WI38 (cell line): ENCODE results near the gene CBX2.

Experiments used
- H3K4me3 ChIP-seq: 2 replicates; pipeline ENCODE4 v1.5.1; 2011; ENCODE audit warnings: low read depth, mild to moderate bottlenecking, control low read depth, low read length
- TF ChIP-seq, protein P1 (sequence below): IDR thresholded peaks from 2 replicates; pipeline ENCODE4 v1.5.1; 2012; ENCODE audit warnings: low read depth, mild to moderate bottlenecking, control low read depth, low read length

CBX2 gene

DNA sequence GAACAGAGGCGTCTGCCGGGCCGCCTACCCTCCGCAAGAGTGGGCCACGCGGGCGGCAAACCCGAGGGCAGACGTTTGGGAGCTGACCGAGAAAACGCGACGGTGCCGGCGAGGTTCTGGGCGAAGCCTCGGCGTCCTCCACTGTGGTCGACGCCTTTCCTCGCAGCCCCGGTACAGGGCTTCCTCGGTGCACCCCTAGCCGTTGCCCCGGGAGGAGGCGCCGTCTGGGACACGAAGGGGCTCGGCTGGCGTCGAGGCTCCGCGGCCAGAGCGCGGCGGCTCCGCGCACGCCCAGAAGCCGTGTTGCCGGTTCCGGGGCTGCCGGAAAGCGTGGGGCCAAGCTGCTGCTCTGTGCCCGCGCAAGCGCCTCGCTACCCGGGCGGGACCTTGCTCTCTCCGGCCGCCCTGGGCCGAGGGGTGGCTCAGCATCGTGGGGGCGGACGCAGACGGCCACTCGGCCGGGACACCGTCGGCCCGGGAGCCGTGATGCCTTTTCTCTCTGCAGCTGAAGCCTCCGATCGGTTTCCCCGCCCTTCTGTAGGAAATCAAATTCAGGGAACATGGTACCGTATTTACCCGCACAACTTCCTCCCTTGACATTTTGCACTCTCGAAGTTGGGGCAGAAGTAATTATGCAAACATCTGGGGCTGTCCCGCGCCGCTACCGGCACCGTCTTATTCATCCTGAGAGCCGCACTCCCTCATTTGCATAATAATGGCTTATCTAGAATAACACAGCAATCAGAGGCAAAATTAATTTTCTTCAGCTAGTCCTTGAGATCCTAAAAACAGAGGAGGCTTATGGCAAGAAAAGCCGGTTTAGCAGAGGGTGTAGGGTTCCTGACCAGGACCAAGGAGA is 26.3 kb downstream of the CBX2 start:
- TF ChIP-seq, protein P1, sequence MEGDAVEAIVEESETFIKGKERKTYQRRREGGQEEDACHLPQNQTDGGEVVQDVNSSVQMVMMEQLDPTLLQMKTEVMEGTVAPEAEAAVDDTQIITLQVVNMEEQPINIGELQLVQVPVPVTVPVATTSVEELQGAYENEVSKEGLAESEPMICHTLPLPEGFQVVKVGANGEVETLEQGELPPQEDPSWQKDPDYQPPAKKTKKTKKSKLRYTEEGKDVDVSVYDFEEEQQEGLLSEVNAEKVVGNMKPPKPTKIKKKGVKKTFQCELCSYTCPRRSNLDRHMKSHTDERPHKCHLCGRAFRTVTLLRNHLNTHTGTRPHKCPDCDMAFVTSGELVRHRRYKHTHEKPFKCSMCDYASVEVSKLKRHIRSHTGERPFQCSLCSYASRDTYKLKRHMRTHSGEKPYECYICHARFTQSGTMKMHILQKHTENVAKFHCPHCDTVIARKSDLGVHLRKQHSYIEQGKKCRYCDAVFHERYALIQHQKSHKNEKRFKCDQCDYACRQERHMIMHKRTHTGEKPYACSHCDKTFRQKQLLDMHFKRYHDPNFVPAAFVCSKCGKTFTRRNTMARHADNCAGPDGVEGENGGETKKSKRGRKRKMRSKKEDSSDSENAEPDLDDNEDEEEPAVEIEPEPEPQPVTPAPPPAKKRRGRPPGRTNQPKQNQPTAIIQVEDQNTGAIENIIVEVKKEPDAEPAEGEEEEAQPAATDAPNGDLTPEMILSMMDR = no peak
- no peak overlapping the region for H3K4me3 ChIP-seq

DNA sequence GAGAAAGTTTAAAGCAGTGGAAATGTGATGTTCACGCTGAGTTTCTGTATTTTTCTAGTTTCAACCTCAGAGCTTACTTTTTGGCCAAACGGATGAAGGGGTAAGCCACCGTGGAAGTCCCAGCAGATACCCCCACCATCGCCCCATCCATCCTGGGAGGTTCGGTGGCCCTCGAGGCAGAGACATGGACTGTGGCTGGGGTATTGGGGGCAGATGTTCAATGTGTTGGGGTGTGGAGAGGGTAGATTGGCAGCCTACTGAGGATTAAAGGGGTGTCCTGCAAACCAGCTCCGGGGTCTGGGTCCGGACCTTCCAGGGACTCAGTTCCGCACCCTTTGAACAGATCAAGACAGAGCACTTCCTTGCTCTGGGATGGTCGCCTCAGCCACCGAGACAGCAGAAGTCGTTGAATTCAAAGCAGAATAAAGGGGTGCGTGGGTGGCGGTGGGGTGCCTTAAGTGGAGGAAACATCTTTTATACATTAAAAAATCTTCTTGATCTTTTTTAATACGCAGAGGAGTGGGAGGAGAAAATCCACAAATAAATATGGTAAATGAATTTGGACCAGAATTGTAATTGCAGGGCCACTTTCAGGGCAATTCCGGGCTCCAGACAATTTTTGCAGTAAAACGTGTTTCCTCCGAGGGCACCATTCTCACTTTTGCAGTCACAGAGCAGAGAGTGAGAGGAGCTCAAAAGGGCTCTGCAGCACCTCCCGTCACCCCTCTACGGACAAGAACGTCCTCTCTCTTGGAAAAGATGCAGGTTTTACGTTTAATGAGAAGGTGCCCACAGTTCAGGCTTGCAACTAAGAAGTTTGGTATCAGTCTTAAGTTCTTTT is 27.1 kb downstream of the CBX2 start:
- TF ChIP-seq, protein P1 = no peak
- no peak overlapping the region for H3K4me3 ChIP-seq

DNA sequence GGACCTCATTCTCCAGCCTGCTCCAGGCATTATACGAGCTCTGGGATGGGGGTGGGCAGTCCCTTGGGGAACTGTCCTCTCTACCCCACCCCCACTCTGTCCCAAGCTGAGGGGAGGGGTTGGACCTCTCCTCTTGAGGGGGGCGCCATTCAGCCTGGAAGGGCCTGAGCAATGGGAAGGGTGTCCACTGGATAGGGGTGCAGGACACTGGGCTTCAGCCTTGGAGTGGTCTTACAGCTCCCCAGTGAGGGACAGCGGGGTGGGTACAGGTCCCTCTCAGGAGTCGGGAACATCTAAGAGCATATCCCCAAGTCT is 28.5 kb downstream of the CBX2 start:
- no peak overlapping the region for H3K4me3 ChIP-seq
- TF ChIP-seq, protein P1 = no peak

DNA sequence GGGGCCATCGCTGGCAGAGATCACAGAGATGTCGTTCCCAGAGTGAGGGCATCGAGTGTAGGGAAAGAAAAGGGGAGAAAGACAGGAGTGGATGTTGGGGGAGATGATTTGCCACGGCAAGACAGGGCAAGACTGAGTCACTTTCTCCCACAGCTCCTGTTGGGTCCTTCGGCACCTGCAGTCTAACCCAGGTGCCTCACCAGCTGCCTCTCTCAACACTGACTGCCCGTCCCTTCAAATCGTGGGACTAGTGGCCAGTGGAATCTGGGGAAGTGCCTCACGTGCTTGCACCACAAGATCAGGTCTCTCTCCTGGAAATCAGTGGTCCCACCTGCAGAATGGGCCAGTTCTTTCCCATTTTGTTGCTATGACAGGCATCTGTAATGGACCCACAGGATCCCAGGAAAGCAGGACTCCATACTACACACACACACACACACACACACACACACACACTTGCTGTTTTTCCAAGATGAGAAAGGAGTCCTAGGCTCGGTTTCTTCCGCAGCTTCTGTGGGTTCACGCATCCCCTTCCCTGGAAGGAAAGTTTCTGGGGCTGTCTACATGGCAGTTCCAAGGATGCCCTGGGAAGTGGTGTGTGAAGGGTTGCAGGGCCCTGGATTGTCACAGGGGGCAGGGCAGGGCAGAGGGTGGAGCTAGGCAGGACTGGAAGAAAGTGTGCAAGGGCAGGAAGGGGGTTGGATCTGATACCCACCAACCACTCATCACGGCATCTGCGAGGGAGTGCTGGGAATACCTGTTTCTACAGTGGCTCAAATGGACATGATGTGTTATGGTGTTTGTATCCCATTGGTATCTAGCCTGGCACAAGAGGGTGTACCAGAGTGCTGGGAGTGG is 29.1 kb downstream of the CBX2 start:
- TF ChIP-seq, protein P1 = no peak
- H3K4me3 ChIP-seq = no peak overlapping the region

DNA sequence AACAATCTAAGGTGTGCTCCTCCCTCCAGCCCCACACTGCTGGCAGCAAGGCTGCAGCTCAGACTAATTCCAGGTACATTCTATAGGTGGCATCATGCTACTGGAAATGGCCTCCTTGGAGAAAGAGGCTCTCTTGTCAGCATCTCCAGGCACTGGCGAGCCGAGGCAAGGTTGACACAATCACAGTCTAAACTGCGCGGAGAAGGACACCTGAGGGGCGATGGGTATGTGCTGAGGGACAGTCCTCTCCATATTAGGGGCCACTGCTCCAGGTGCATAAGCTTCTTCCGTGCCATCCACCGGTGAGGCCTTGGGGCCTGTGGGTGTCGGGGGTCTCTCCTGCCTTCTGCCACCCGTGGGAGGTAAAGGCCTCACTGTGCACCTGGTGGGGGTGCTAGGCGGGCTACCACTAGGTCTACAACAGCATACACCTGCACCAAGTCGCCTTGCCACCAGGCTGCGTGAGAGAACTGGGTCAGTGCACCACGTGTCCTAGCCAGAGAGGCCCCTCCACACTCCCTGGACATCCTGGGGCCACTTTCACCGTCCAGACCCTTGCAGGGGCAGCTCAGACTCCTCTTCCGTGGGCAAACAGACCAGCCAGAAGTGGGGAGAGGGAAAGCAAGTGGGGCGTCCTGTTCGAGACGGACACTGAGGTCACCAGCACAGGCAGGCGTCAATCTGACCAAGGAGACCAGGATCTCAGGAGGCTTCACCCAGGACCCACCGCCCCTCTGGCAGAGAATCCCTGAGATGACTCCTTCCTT is 31.0 kb downstream of the CBX2 start:
- TF ChIP-seq, protein P1 = no peak
- no peak overlapping the region for H3K4me3 ChIP-seq

DNA sequence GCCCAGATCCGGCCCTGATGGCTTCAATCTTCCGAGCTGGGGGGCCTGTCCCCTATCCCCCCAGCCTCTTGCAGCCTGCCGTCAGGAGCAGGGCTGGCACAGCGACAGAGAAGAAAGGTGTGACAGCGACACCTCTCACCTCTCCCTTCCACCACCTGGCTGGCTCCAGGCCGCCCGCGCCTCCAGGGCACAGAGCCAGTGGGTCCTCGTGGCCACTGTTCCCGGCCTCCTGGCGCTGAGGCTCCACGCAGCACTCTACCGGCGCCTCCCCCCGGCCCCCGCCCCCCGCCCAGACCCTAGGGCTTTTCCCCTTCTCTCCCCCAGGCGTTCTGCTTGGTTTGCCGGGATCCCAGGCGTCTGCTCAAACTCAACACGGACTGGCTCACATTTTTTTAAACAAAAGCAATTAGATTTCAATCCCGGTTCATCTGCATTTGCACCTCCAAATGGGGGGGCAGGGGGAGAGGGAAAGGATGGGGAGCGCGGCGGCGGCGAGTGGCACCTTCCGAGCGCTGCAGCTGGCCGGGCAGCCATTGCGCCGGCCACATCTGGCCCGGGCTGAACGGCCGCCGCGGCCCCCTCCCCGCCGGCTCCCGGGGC is 31.7 kb downstream of the CBX2 start:
- TF ChIP-seq, protein P1 = no peak
- H3K4me3 ChIP-seq = no peak overlapping the region
